Measurements from ENCODE around the gene KICS2. TPM values are rescaled to one million over a fixed set of nuclear protein-coding genes. Genes with fewer than 3 reads are reported as not detected.
A peak's percentile ranks its signal among the peaks of the same experiment; 100 is the strongest.

Gene KICS2
- total RNA-seq, 1 experiment from 2014 or later: 12.6 TPM

DNA sequence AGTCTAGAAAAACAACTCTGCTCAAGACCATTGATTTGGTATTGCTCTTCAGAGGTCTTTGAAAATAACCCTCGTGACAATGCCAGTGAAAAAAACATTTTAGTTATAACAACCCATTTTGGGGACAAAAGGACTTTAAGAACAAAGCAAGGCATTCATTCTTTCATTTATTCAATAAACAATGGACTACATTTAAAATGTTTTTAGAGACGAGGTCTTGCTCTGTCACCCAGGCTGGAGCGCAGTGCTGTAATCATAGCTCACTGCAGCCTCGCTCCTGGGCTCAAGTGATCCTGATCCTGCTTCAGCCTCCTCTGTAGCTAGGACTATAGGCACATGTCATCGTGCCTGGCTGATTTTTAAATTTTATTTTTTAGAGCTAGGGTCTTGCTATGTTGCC is 7.7 kb upstream of the KICS2 start:
- Mint-ChIP-seq H3K4me3 (ENCODE audit: low read depth, unreplicated experiment) (no peak overlapping the region), H3K27ac (ENCODE audit: unreplicated experiment) (no peak overlapping the region), H3K36me3 (ENCODE audit: insufficient read depth, unreplicated experiment) (no peaks in the 10 kb centered on the region), H3K27me3 (ENCODE audit: unreplicated experiment) (no peaks in the 10 kb centered on the region), H3K4me1 (ENCODE audit: low read depth, unreplicated experiment) (no peaks in the 10 kb centered on the region), H3K9me3 (ENCODE audit: low read depth, unreplicated experiment) (no peaks in the 10 kb centered on the region)
- BruUV-seq (replicated peaks): no TSS peak
- intact Hi-C loops (cut with micrococcal nuclease; ENCODE audit: unreplicated experiment): no loop called here
- no peak for DNase-seq
- TF ChIP-seq CTCF (IDR thresholded peaks at IDR 0.05; ENCODE audit: unreplicated experiment): no peak
- CTCF ChIA-PET: interaction anchor here (0.6 kb wide), 1 partner anchor 11 kb away, joined by 3 read pairs; no protein-coding TSS in a partner anchor

DNA sequence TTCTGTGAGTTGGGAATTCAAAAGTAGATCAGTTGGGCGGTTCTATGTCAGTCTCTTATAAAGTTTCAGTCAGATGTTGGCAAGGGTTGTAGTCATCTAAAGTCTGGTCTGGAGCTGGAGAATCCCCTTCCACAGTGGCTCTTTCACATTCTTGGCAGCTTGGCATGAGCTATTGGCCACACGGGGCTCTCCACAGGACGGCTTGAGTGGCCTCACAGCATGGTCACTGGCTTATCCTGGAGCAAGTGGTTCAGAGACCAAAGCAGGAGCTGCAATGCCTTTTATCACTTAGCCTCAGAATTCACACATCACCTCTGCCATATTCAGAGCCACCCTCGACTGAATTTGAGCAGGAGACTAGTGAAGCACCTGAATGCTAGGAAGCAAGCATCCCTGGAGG is 7.1 kb upstream of the KICS2 start:
- no peaks in the 10 kb centered on the region for H3K4me1 Mint-ChIP-seq (ENCODE audit: low read depth, unreplicated experiment)
- no TSS peak for BruUV-seq (replicated peaks)
- intact Hi-C loops (cut with micrococcal nuclease; ENCODE audit: unreplicated experiment): no loop called here
- H3K9me3 Mint-ChIP-seq (ENCODE audit: low read depth, unreplicated experiment): no peaks in the 10 kb centered on the region
- H3K27me3 Mint-ChIP-seq (ENCODE audit: unreplicated experiment): no peaks in the 10 kb centered on the region
- no peak overlapping the region for H3K27ac Mint-ChIP-seq (ENCODE audit: unreplicated experiment)
- H3K4me3 Mint-ChIP-seq (ENCODE audit: low read depth, unreplicated experiment): no peak overlapping the region
- no peak for DNase-seq
- TF ChIP-seq CTCF (IDR thresholded peaks at IDR 0.05; ENCODE audit: unreplicated experiment): no peak
- CTCF ChIA-PET: no interaction called here
- no peaks in the 10 kb centered on the region for H3K36me3 Mint-ChIP-seq (ENCODE audit: insufficient read depth, unreplicated experiment)

- H3K27ac Mint-ChIP-seq (ENCODE audit: unreplicated experiment): no peak overlapping the region
- H3K9me3 Mint-ChIP-seq (ENCODE audit: low read depth, unreplicated experiment): no peaks in the 10 kb centered on the region
- no peaks in the 10 kb centered on the region for H3K27me3 Mint-ChIP-seq (ENCODE audit: unreplicated experiment)
- intact Hi-C loops (cut with micrococcal nuclease; ENCODE audit: unreplicated experiment): no loop called here
- no TSS peak for BruUV-seq (replicated peaks)
- H3K36me3 Mint-ChIP-seq (ENCODE audit: insufficient read depth, unreplicated experiment): peaks cover 22% of the 10 kb centered on the region
- H3K4me1 Mint-ChIP-seq (ENCODE audit: low read depth, unreplicated experiment): no peaks in the 10 kb centered on the region
- DNase-seq: no peak
- CTCF ChIA-PET: no interaction called here
- no peak for TF ChIP-seq CTCF (IDR thresholded peaks at IDR 0.05; ENCODE audit: unreplicated experiment)
- no peak overlapping the region for H3K4me3 Mint-ChIP-seq (ENCODE audit: low read depth, unreplicated experiment)
Observed at GRCh38 chr12:64225626-64226025, 3.5 kb upstream of the KICS2 start.

DNA sequence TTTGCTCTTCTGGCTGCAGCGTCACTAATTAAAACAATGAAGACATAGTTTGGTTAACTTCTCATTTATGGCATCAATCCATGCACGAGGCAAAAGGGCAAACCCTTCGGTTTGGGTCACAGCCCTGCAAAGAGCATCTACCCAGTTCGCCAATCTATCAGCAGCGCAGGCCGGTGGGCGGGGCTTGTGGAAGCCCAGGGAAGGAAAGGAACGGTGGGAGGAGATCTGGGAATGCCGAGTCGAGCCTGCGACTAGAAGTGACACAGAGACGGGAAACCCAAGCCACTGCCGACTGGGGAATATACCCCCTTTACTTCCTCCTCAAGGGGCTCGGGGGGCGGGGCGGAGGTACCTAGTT is 466 bp downstream of the KICS2 start:
- intact Hi-C loops (cut with micrococcal nuclease; ENCODE audit: unreplicated experiment): loop anchor here (5.0 kb wide), 1 partner anchor 304 kb away; no protein-coding TSS in a partner anchor
- peak; percentile 91 for DNase-seq
- Mint-ChIP-seq H3K27ac (ENCODE audit: unreplicated experiment) (peak overlapping the region; percentile 96), H3K36me3 (ENCODE audit: insufficient read depth, unreplicated experiment) (peaks cover 22% of the 10 kb centered on the region), H3K4me1 (ENCODE audit: low read depth, unreplicated experiment) (peaks cover 6% of the 10 kb centered on the region), H3K4me3 (ENCODE audit: low read depth, unreplicated experiment) (peak overlapping the region; percentile 99), H3K9me3 (ENCODE audit: low read depth, unreplicated experiment) (no peaks in the 10 kb centered on the region), H3K27me3 (ENCODE audit: unreplicated experiment) (no peaks in the 10 kb centered on the region)
- TF ChIP-seq CTCF (IDR thresholded peaks at IDR 0.05; ENCODE audit: unreplicated experiment): no peak
- CTCF ChIA-PET: interaction anchor here (1.3 kb wide), 1 partner anchor 378 kb away, joined by 6 read pairs; the partner anchor contains the start of gene SRGAP1
- TSS peak; percentile 69 for BruUV-seq (replicated peaks)
